Epithelial cell of proximal tubule (primary cell): ENCODE data around the gene KCNT2. TPM values are rescaled to one million over a fixed set of nuclear protein-coding genes. Genes with fewer than 3 reads are reported as not detected.

Source experiments
- DNase-seq: peaks from one replicate; pipeline ENCODE4 v3.0.0-alpha.2; 2011; ENCODE audit warnings: low read depth
- H3K4me3 ChIP-seq: 2 replicates; pipeline ENCODE4 v1.5.1; 2011; ENCODE audit warnings: low read depth, mild to moderate bottlenecking, low read length
- CTCF ChIP-seq: conservative IDR thresholded peaks from 2 replicates; pipeline ENCODE4 v1.5.1; 2012; ENCODE audit warnings: low read depth, mild to moderate bottlenecking, low read length
- total RNA-seq: library from RNA; depleted of rRNA; stranded (reverse); fragments of >200 nt; gene quantifications from 2 replicates; pipeline ENCODE4 v1.2.3, GENCODE V29; 2015

The KCNT2 gene
- total RNA-seq, 1 donor from 2014 or later: 1.7 TPM

DNA sequence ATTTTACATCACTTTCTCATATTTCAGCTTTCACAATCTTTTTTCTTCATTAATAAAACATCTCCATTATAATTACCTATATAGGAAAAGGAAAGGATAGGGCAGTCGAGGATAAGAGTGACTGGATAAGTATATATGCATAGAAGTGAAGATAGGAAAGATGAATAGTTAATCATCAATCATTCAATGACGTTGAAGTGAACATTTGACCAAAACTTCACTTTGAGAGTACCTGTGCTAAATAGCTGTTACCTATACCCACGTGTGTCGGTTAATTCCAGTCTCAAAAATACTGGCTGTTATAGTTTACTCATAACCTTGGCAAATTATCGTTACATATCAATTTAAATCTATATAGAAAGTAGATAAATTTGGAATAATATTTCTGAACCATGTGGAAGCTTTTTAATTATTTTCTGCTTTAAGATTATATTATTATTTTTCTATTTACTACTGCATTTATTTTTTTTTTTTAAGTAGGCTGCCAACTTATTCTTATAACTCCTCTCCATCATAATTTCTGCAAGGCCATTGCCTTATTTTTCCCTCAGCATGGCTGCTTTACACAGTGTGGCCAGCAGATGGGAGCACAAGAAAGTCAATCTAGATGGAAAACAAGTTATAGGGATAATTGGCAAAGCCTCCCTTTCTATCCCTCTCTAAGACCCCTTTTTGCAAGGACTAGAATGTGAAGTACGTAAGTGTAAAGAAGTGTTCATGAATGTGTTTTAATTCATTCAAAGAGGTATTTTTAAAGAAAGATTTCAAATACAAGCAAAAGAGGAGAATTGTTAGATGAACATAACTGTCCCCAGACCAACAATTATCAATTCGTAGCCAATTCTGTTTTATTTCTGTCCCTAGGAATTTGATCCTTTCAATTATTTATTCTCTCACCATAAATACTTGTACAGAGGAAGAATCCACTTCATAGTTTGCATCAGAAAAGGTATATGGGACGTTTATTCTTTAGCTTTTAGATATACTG is 290.4 kb downstream of the KCNT2 start:
- H3K4me3 ChIP-seq: no peak overlapping the region
- no peak for DNase-seq
- peak; percentile 86 for TF ChIP-seq CTCF

- DNase-seq: no peak
- no peak overlapping the region for H3K4me3 ChIP-seq
- no peak for TF ChIP-seq CTCF
These were observed 295.5 kb downstream of the KCNT2 start for GRCh38 chr1:196312739-196313138.

GRCh38 chr1:196309386-196309785 is 298.9 kb downstream of the KCNT2 start:
- no peak for DNase-seq
- H3K4me3 ChIP-seq: no peak overlapping the region
- no peak for TF ChIP-seq CTCF

DNA sequence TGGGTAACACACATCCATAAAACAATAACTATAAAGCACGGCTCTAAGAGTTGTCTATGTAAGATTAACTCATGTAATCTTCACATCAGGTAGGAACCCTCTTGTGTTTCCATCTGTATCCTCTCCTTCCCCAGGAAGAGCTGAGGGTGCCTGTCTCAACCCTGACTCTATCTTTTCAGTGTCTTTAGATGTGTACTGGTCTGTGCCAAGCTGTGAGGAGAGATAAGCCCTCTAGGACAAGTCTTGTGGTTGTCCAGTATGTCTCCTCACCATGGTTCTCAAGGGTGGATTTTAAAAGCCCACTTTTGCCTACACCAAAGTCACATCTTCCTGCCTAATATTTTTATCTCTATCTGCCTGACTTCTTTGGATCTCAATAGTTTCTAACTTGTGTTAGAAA is 300.1 kb downstream of the KCNT2 start:
- H3K4me3 ChIP-seq: no peak overlapping the region
- no peak for TF ChIP-seq CTCF
- DNase-seq: no peak

GRCh38 chr1:196306421-196306820 is 301.8 kb downstream of the KCNT2 start:
- no peak for TF ChIP-seq CTCF
- no peak overlapping the region for H3K4me3 ChIP-seq
- no peak for DNase-seq

DNA sequence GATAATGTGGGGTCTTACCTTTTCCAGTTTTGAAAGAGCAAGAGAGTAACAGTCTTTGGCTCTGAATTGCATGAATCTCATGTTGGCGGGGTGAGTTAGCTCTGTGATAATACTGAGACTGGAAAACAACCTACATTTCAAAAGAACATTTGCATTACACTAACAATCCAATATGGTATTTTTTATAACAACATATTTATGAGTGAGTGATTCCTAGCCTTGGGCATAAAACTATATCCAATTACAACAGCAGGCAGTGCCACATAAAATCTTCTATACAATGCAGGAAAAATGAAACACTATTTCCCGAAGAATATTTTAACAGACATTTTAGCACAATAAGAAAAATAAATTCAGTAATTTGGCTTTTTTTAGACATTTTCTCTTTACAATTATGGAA is 303.0 kb downstream of the KCNT2 start:
- DNase-seq: no peak
- no peak for TF ChIP-seq CTCF
- no peak overlapping the region for H3K4me3 ChIP-seq

DNA sequence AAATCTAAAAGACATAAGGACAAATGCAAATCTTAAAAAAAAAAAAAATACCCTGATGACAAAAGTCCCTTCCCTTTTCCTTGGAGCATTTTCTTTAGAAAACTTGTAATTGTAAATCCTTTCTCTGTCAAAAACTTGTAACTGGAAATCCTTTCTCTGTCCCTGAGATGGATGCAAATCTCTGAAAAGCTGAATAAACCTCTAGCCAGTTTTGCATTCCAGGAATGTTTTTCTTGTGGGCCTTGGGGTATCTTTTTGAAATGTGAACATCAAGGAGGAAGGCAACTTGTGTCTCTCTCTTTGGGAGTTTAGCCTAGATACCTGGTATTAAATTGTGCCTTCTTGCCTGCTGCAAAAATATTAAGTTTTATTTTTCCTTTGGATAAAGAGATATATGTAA is 305.3 kb downstream of the KCNT2 start:
- no peak overlapping the region for H3K4me3 ChIP-seq
- DNase-seq: no peak
- TF ChIP-seq CTCF: no peak
